Natural killer cell (primary cell): Measurements from ENCODE around the gene TLCD4. TPM values are rescaled to one million over a fixed set of nuclear protein-coding genes. Genes with fewer than 3 reads are reported as not detected.

Source experiments
- ATAC-seq, 3 donors: fragments of 150-1000 bp in 2 of 3; fragments of 200-7000 bp in 1 of 3; cut with Tn5 transposase; 1 replicate in 1 of 3; 2 replicates in 2 of 3; pipeline ENCODE4 v1.10.0; 2021; ENCODE audit warnings: mild to moderate bottlenecking in 2 of 3, moderate library complexity in 2 of 3
- DNase-seq, 2 donors: peaks; one replicate each; pipeline versions ENCODE4 v3.0.0 to v3.0.0-alpha.2; 2013 to 2021; ENCODE audit warnings: mixed read lengths in 1 of 2
- H3K27ac ChIP-seq: one replicate; pipeline ENCODE4 v1.5.1; 2013; ENCODE audit warnings: mild to moderate bottlenecking, low read length
- H3K27me3 ChIP-seq: one replicate; pipeline ENCODE4 v1.6.1; 2013; ENCODE audit warnings: low read length; ENCODE audit not compliant: control insufficient read depth, insufficient read depth
- H3K36me3 ChIP-seq: one replicate; pipeline ENCODE4 v1.6.1; 2013; ENCODE audit warnings: low read length; ENCODE audit not compliant: control insufficient read depth, insufficient read depth
- H3K4me1 ChIP-seq: one replicate; pipeline ENCODE4 v1.6.1; 2013; ENCODE audit warnings: low read length; ENCODE audit not compliant: control insufficient read depth, insufficient read depth
- H3K4me3 ChIP-seq: one replicate; pipeline ENCODE4 v1.5.1; 2013; ENCODE audit warnings: low read length
- H3K9me3 ChIP-seq: one replicate; pipeline ENCODE4 v1.6.1; 2013; ENCODE audit warnings: low read length; ENCODE audit not compliant: control insufficient read depth, insufficient read depth
- H3K27ac Mint-ChIP-seq, 2 donors: one replicate each; pipeline ENCODE4 v1.8.0; 2022; ENCODE audit warnings: mild to moderate bottlenecking in 2 of 2, mixed read lengths in 2 of 2, moderate library complexity in 1 of 2
- H3K27me3 Mint-ChIP-seq, 2 donors: one replicate each; pipeline ENCODE4 v1.8.0; 2022; ENCODE audit warnings: low read depth in 2 of 2, mixed read lengths in 2 of 2
- H3K36me3 Mint-ChIP-seq: one replicate; pipeline ENCODE4 v1.8.0; 2022; ENCODE audit warnings: mixed read lengths
- H3K4me1 Mint-ChIP-seq, 2 donors: one replicate each; pipeline ENCODE4 v1.8.0; 2022; ENCODE audit warnings: mixed read lengths in 2 of 2
- H3K4me3 Mint-ChIP-seq: one replicate; pipeline ENCODE4 v1.8.0; 2022; ENCODE audit warnings: mild to moderate bottlenecking, moderate library complexity, mixed read lengths
- H3K9me3 Mint-ChIP-seq, 2 donors: one replicate each; pipeline ENCODE4 v1.8.0; 2022; ENCODE audit warnings: mixed read lengths in 2 of 2
- CTCF ChIP-seq: fragments of 200-600 bp; IDR thresholded peaks from one replicate; pipeline ENCODE4 v1.8.0; 2022; ENCODE audit warnings: antibody characterized with exemption
- WGBS: methylation state at CpG from one replicate; pipeline ENCODE4 v1.1.7; 2013; ENCODE audit warnings: missing lambda C conversion rate; ENCODE audit not compliant: insufficient coverage; 5-methylcytosine and 5-hydroxymethylcytosine counted together
- intact Hi-C: fragments of 100-400 bp; cut with micrococcal nuclease; formaldehyde crosslinking; loops from one replicate; pipeline ENCODE4 v1.14.2; 2022
- total RNA-seq, 4 donors: library from RNA; stranded (reverse); fragments of 120-200 nt in 1 of 4; gene quantifications; one replicate each; pipeline versions ENCODE4 v1.2.3 to v1.2.4, GENCODE V29; 2013 to 2022

The TLCD4 gene
- total RNA-seq, 3 donors from 2014 or later (not counting 1 experiment from before 2014, with no cell fraction given): 0.49 to 0.60 TPM; not detected in 1

GRCh38 chr1:95126366-95126765 is 9.2 kb downstream of the TLCD4 start:
- Mint-ChIP-seq H3K27ac (no peak overlapping the region), H3K9me3 (no peaks in the 10 kb centered on the region), H3K4me1 (no peaks in the 10 kb centered on the region), H3K36me3 (no peaks in the 10 kb centered on the region), H3K4me3 (no peak overlapping the region), H3K27me3 (peaks cover 10 to 22% of the 10 kb centered on the region in 2 donors)
- no peaks in the 10 kb centered on the region for H3K4me1 ChIP-seq
- intact Hi-C loops: no loop called here
- no peak for DNase-seq
- no peak for ATAC-seq
- no peak for TF ChIP-seq CTCF
- no peaks in the 10 kb centered on the region for H3K9me3 ChIP-seq
- H3K4me3 ChIP-seq: no peak overlapping the region
- H3K36me3 ChIP-seq: no peaks in the 10 kb centered on the region
- H3K27ac ChIP-seq: no peak overlapping the region
- WGBS: 78% methylated on average over 1 of the region's 3 CpGs
- no peaks in the 10 kb centered on the region for H3K27me3 ChIP-seq

GRCh38 chr1:95126846-95127245 is 9.7 kb downstream of the TLCD4 start:
- DNase-seq (no peak), ATAC-seq (no peak)
- intact Hi-C loops: no loop called here
- Mint-ChIP-seq H3K36me3 (no peaks in the 10 kb centered on the region), H3K4me3 (no peak overlapping the region), H3K4me1 (no peaks in the 10 kb centered on the region), H3K27me3 (peaks cover 10 to 21% of the 10 kb centered on the region in 2 donors), H3K27ac (no peak overlapping the region), H3K9me3 (no peaks in the 10 kb centered on the region)
- TF ChIP-seq CTCF: no peak
- WGBS: 77% methylated on average over 4 of the region's 4 CpGs
- H3K27ac ChIP-seq: no peak overlapping the region
- H3K27me3 ChIP-seq: no peaks in the 10 kb centered on the region
- no peaks in the 10 kb centered on the region for H3K4me1 ChIP-seq
- H3K9me3 ChIP-seq: no peaks in the 10 kb centered on the region
- H3K4me3 ChIP-seq: no peak overlapping the region
- H3K36me3 ChIP-seq: no peaks in the 10 kb centered on the region

DNA sequence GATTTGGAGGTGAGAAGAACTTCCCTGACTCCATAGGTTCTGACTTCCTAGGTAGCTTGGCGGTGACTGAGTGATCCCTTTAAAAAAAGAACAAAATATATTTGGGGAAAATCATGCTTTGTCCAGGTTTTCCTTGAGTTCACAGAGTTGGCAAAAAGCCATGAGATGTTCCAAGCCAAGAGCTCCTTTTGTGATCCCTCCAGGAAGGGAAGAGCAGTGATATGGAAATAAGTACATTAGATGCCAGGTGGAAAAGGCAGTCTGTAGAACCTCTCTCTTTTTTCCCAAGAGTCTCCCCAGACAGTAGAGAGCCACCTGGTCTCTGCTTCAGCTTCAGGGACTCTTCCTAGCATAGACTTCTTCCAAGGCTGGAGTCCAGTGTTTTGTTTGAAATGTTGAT is 10.2 kb downstream of the TLCD4 start:
- Mint-ChIP-seq H3K27me3 (peaks cover 7 to 20% of the 10 kb centered on the region in 2 donors), H3K4me3 (no peak overlapping the region), H3K9me3 (no peaks in the 10 kb centered on the region), H3K4me1 (no peaks in the 10 kb centered on the region), H3K36me3 (no peaks in the 10 kb centered on the region), H3K27ac (no peak overlapping the region)
- DNase-seq: no peak
- H3K4me3 ChIP-seq: no peak overlapping the region
- peaks cover under 1% of the 10 kb centered on the region for H3K27me3 ChIP-seq
- H3K36me3 ChIP-seq: no peaks in the 10 kb centered on the region
- no peaks in the 10 kb centered on the region for H3K9me3 ChIP-seq
- TF ChIP-seq CTCF: no peak
- ATAC-seq: no peak
- H3K4me1 ChIP-seq: no peaks in the 10 kb centered on the region
- no peak overlapping the region for H3K27ac ChIP-seq
- whole genome bisulfite sequencing: 100% methylated on average over 1 of the region's 1 CpG
- intact Hi-C loops: no loop called here

DNA sequence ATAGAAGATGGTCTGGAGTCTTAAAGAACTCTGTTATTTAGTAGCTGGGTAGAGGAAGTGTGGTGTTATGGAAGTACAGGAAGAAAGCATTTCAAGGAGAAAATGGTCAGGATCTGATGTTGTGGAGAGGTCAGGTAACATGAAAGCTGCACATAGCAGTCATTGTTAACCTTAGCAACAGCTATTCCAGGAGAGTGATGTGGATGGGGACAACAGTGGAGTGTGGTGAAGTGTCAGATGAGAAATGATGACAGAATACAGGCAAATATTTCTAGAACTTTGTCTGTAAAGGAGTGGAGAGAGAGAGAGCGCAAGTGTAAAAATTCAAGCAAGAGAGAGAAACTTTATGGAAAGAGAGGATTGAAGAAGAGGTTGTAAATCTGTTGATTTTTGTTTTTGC is 15.6 kb downstream of the TLCD4 start:
- Histone ChIP-seq H3K27ac (no peak overlapping the region), H3K27me3 (peaks cover 2% of the 10 kb centered on the region), H3K9me3 (no peaks in the 10 kb centered on the region), H3K4me1 (no peaks in the 10 kb centered on the region), H3K36me3 (no peaks in the 10 kb centered on the region), H3K4me3 (no peak overlapping the region)
- TF ChIP-seq CTCF: no peak
- peaks cover 6 to 7% of the 10 kb centered on the region in 2 donors for H3K27me3 Mint-ChIP-seq
- intact Hi-C loops: no loop called here
- no peak overlapping the region for H3K27ac Mint-ChIP-seq
- H3K9me3 Mint-ChIP-seq: no peaks in the 10 kb centered on the region
- 97% methylated on average over 1 of the region's 1 CpG for WGBS
- no peak overlapping the region for H3K4me3 Mint-ChIP-seq
- DNase-seq: no peak
- H3K36me3 Mint-ChIP-seq: no peaks in the 10 kb centered on the region
- no peak for ATAC-seq
- H3K4me1 Mint-ChIP-seq: no peaks in the 10 kb centered on the region
